ENCODE data around the gene UBE2F.

GRCh38 chr2:238081561-238081960 lies 114.7 kb downstream of the UBE2F start:
- TF ChIP-seq POLR2A (IDR thresholded peaks at IDR 0.05): no peak
- TF ChIP-seq, protein P1, sequence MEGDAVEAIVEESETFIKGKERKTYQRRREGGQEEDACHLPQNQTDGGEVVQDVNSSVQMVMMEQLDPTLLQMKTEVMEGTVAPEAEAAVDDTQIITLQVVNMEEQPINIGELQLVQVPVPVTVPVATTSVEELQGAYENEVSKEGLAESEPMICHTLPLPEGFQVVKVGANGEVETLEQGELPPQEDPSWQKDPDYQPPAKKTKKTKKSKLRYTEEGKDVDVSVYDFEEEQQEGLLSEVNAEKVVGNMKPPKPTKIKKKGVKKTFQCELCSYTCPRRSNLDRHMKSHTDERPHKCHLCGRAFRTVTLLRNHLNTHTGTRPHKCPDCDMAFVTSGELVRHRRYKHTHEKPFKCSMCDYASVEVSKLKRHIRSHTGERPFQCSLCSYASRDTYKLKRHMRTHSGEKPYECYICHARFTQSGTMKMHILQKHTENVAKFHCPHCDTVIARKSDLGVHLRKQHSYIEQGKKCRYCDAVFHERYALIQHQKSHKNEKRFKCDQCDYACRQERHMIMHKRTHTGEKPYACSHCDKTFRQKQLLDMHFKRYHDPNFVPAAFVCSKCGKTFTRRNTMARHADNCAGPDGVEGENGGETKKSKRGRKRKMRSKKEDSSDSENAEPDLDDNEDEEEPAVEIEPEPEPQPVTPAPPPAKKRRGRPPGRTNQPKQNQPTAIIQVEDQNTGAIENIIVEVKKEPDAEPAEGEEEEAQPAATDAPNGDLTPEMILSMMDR (IDR thresholded peaks at IDR 0.05): no peak

All from ovary (tissue), 3 donors.